WTC11 (cell line): ENCODE data around the gene OGFOD2. TPM values are rescaled to one million over a fixed set of nuclear protein-coding genes. Genes with fewer than 3 reads are reported as not detected.

Experiments used
- ATAC-seq: fragments of 200-7000 bp; cut with Tn5 transposase; 2 replicates; pipeline ENCODE4 v1.10.0; 2021; ENCODE audit warnings: mild to moderate bottlenecking, moderate library complexity
- CTCF ChIA-PET: fragments of 300-600 bp; sonication (Branson Sonifier 250); formaldehyde crosslinking; loops from one replicate; lab custom pipeline; 2021; ENCODE audit warnings: antibody characterized with exemption; lab: Charles Lee
- POLR2A ChIA-PET: fragments of 350-600 bp; sonication (Branson Sonifier 250); formaldehyde crosslinking; loops from one replicate; lab custom pipeline; 2021; ENCODE audit warnings: antibody characterized with exemption; lab: Charles Lee
- DNase-seq: peaks from one replicate; pipeline ENCODE4 v3.0.0; 2021; ENCODE audit warnings: low spot score
- H3K27ac Mint-ChIP-seq: 2 replicates; pipeline ENCODE4 v1.8.0; 2021; ENCODE audit warnings: mixed read lengths
- H3K27me3 Mint-ChIP-seq: 2 replicates; pipeline ENCODE4 v1.8.0; 2021; ENCODE audit warnings: low read depth, mild to moderate bottlenecking, moderate library complexity, mixed read lengths
- H3K36me3 Mint-ChIP-seq: 2 replicates; pipeline ENCODE4 v1.8.0; 2021; ENCODE audit warnings: mixed read lengths
- H3K4me1 Mint-ChIP-seq: 2 replicates; pipeline ENCODE4 v1.8.0; 2022; ENCODE audit warnings: mixed read lengths
- H3K4me3 Mint-ChIP-seq: 2 replicates; pipeline ENCODE4 v1.8.0; 2021; ENCODE audit warnings: mild to moderate bottlenecking, moderate library complexity, mixed read lengths
- H3K9me3 Mint-ChIP-seq: 2 replicates; pipeline ENCODE4 v1.8.0; 2021; ENCODE audit warnings: mixed read lengths
- ATF1 ChIP-seq: sonication (generic); formaldehyde crosslinking; IDR thresholded peaks from 2 replicates; pipeline ENCODE4 v1.8.1; 2023; ENCODE audit warnings: mild to moderate bottlenecking, moderate library complexity, missing genetic modification reagents
- CBFB ChIP-seq: sonication (generic); formaldehyde crosslinking; IDR thresholded peaks from 2 replicates; pipeline ENCODE4 v1.8.1; 2022; ENCODE audit warnings: mild to moderate bottlenecking, low read depth, missing genetic modification reagents
- FOXJ3 ChIP-seq: sonication (generic); formaldehyde crosslinking; IDR thresholded peaks from 2 replicates; pipeline ENCODE4 v1.9.0; 2021; ENCODE audit warnings: missing genetic modification reagents, mild to moderate bottlenecking, borderline replicate concordance
- FOXK1 ChIP-seq: sonication (generic); formaldehyde crosslinking; IDR thresholded peaks from 2 replicates; pipeline ENCODE4 v1.8.0; 2022; ENCODE audit warnings: mild to moderate bottlenecking, moderate library complexity, missing genetic modification reagents
- GRHL2 ChIP-seq: fragments of 250-450 bp; sonication (Bioruptor Pico); IDR thresholded peaks from 2 replicates; pipeline ENCODE4 v1.8.0; 2022; ENCODE audit warnings: mild to moderate bottlenecking, moderate library complexity; ENCODE audit not compliant: insufficient replicate concordance, severe bottlenecking
- HMGA2 ChIP-seq: fragments of 250-450 bp; sonication (Bioruptor Pico); IDR thresholded peaks from 2 replicates; pipeline ENCODE4 v1.4.0; 2021; ENCODE audit warnings: mild to moderate bottlenecking, moderate library complexity
- IRF2 ChIP-seq: sonication (generic); formaldehyde crosslinking; IDR thresholded peaks from 2 replicates; pipeline ENCODE4 v1.8.0; 2022; ENCODE audit warnings: low read depth, missing genetic modification reagents, borderline replicate concordance
- JAZF1 ChIP-seq: fragments of 250-450 bp; sonication (Bioruptor Pico); IDR thresholded peaks from 2 replicates; pipeline ENCODE4 v1.9.0; 2021; ENCODE audit warnings: moderate library complexity, mild to moderate bottlenecking, inconsistent platforms
- KAT7 ChIP-seq: sonication (generic); formaldehyde crosslinking; IDR thresholded peaks from 2 replicates; pipeline ENCODE4 v1.8.1; 2023; ENCODE audit warnings: missing genetic modification reagents, mild to moderate bottlenecking, borderline replicate concordance
- PRDM15 ChIP-seq: sonication (generic); formaldehyde crosslinking; IDR thresholded peaks from 2 replicates; pipeline ENCODE4 v1.8.0; 2022; ENCODE audit warnings: missing genetic modification reagents
- RORB ChIP-seq: fragments of 250-450 bp; sonication (Bioruptor Pico); IDR thresholded peaks from 2 replicates; pipeline ENCODE4 v1.9.0; 2021; ENCODE audit warnings: mild to moderate bottlenecking
- SP1 ChIP-seq: sonication (generic); formaldehyde crosslinking; conservative IDR thresholded peaks from 2 replicates; pipeline ENCODE4 v1.8.1; 2022; ENCODE audit warnings: missing genetic modification reagents
- TEAD1 ChIP-seq: sonication (generic); formaldehyde crosslinking; IDR thresholded peaks from 2 replicates; pipeline ENCODE4 v1.8.0; 2022; ENCODE audit warnings: mild to moderate bottlenecking, missing genetic modification reagents
- TP53 ChIP-seq: sonication (generic); formaldehyde crosslinking; IDR thresholded peaks from 2 replicates; pipeline ENCODE4 v1.8.1; 2023; ENCODE audit warnings: mild to moderate bottlenecking, missing genetic modification reagents
- ZMAT4 ChIP-seq: fragments of 250-450 bp; sonication (Bioruptor Pico); IDR thresholded peaks from 2 replicates; pipeline ENCODE4 v1.9.0; 2021; ENCODE audit warnings: mild to moderate bottlenecking
- ZNF121 ChIP-seq: sonication (generic); formaldehyde crosslinking; IDR thresholded peaks from 2 replicates; pipeline ENCODE4 v1.8.0; 2023; ENCODE audit warnings: missing genetic modification reagents
- ZNF232 ChIP-seq: sonication (generic); formaldehyde crosslinking; IDR thresholded peaks from 2 replicates; pipeline ENCODE4 v1.8.0; 2022; ENCODE audit warnings: mild to moderate bottlenecking, missing genetic modification reagents
- ZNF263 ChIP-seq: sonication (generic); formaldehyde crosslinking; IDR thresholded peaks from 2 replicates; pipeline ENCODE4 v1.8.1; 2022; ENCODE audit warnings: low read depth, mild to moderate bottlenecking, moderate library complexity, missing genetic modification reagents
- ZNF425 ChIP-seq: fragments of 250-450 bp; sonication (Bioruptor Pico); conservative IDR thresholded peaks from 2 replicates; pipeline ENCODE4 v1.9.0; 2021; ENCODE audit warnings: mild to moderate bottlenecking
- total RNA-seq: library from RNA; stranded (reverse); gene quantifications from 3 replicates; pipeline ENCODE4 v1.2.3, GENCODE V29; 2021
- TF ChIP-seq, protein P1 (sequence below): sonication (generic); formaldehyde crosslinking; IDR thresholded peaks from 2 replicates; pipeline ENCODE4 v1.8.1; 2022; ENCODE audit warnings: missing genetic modification reagents, borderline replicate concordance
- TF ChIP-seq, protein P2 (sequence below): sonication (generic); formaldehyde crosslinking; IDR thresholded peaks from 2 replicates; pipeline ENCODE4 v1.8.1; 2023; ENCODE audit warnings: mild to moderate bottlenecking, moderate library complexity, missing genetic modification reagents
- TF ChIP-seq, protein P3 (sequence below): fragments of 250-450 bp; sonication (Bioruptor Pico); IDR thresholded peaks from 2 replicates; pipeline ENCODE4 v2.1.2; 2022; ENCODE audit warnings: mild to moderate bottlenecking, moderate library complexity

Gene OGFOD2
- total RNA-seq, 1 experiment from 2014 or later: 28.1 TPM

GRCh38 chr12:122927756-122928403, 47.2 kb upstream of the OGFOD2 start (continued):
- TF ChIP-seq ZMAT4 (CRISPR knock-in tag) (no peak), ZNF263 (CRISPR knock-in tag) (no peak)

GRCh38 chr12:122928404-122929147, 46.5 kb upstream of the OGFOD2 start:
- Mint-ChIP-seq H3K9me3 (no peaks in the 10 kb centered on the region), H3K4me1 (no peaks in the 10 kb centered on the region), H3K27ac (no peak overlapping the region), H3K4me3 (no peak overlapping the region), H3K36me3 (no peaks in the 10 kb centered on the region), H3K27me3 (no peaks in the 10 kb centered on the region; the same call in 1 of the 2 replicates)
- ChIA-PET CTCF (no interaction called here), POLR2A (no interaction called here)
- TF ChIP-seq, protein P1, sequence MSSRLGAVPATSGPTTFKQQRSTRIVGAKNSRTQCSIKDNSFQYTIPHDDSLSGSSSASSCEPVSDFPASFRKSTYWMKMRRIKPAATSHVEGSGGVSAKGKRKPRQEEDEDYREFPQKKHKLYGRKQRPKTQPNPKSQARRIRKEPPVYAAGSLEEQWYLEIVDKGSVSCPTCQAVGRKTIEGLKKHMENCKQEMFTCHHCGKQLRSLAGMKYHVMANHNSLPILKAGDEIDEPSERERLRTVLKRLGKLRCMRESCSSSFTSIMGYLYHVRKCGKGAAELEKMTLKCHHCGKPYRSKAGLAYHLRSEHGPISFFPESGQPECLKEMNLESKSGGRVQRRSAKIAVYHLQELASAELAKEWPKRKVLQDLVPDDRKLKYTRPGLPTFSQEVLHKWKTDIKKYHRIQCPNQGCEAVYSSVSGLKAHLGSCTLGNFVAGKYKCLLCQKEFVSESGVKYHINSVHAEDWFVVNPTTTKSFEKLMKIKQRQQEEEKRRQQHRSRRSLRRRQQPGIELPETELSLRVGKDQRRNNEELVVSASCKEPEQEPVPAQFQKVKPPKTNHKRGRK (CRISPR knock-in tag): no peak
- TF ChIP-seq FOXK1 (CRISPR knock-in tag) (no peak), GRHL2 (no peak), ZNF232 (no peak), SP1 (CRISPR knock-in tag) (no peak), TEAD1 (CRISPR knock-in tag) (no peak), KAT7 (no peak), PRDM15 (no peak), ATF1 (CRISPR knock-in tag) (no peak), IRF2 (no peak), ZNF425 (CRISPR knock-in tag) (no peak), FOXJ3 (CRISPR knock-in tag) (no peak), JAZF1 (CRISPR knock-in tag) (no peak), ZNF121 (CRISPR knock-in tag) (no peak), CBFB (CRISPR knock-in tag) (no peak), RORB (CRISPR knock-in tag) (no peak), TP53 (CRISPR knock-in tag) (no peak), HMGA2 (CRISPR knock-in tag) (no peak)
- TF ChIP-seq, protein P2, sequence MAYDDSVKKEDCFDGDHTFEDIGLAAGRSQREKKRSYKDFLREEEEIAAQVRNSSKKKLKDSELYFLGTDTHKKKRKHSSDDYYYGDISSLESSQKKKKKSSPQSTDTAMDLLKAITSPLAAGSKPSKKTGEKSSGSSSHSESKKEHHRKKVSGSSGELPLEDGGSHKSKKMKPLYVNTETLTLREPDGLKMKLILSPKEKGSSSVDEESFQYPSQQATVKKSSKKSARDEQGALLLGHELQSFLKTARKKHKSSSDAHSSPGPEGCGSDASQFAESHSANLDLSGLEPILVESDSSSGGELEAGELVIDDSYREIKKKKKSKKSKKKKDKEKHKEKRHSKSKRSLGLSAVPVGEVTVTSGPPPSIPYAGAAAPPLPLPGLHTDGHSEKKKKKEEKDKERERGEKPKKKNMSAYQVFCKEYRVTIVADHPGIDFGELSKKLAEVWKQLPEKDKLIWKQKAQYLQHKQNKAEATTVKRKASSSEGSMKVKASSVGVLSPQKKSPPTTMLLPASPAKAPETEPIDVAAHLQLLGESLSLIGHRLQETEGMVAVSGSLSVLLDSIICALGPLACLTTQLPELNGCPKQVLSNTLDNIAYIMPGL: no peak
- TF ChIP-seq, protein P3, sequence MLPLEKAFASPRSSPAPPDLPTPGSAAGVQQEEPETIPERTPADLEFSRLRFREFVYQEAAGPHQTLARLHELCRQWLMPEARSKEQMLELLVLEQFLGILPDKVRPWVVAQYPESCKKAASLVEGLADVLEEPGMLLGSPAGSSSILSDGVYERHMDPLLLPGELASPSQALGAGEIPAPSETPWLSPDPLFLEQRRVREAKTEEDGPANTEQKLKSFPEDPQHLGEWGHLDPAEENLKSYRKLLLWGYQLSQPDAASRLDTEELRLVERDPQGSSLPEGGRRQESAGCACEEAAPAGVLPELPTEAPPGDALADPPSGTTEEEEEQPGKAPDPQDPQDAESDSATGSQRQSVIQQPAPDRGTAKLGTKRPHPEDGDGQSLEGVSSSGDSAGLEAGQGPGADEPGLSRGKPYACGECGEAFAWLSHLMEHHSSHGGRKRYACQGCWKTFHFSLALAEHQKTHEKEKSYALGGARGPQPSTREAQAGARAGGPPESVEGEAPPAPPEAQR: no peak
- ATAC-seq (no peak), DNase-seq (no peak)
